GM12875 (cell line): ENCODE data around the gene PAQR5.
"Not testable (repeated sequence)": the region's sequence is repeated elsewhere in the genome, so short reads cannot be mapped to it uniquely, and the experiment has no call there.

Experiments used
- H3K4me3 ChIP-seq: one replicate; pipeline ENCODE4 v1.5.1; 2011; ENCODE audit warnings: low read depth, low read length, control low read depth
- TF ChIP-seq, protein P1 (sequence below): IDR thresholded peaks from 2 replicates; pipeline ENCODE4 v1.5.1; 2011; ENCODE audit warnings: low read depth, mild to moderate bottlenecking, control low read depth, inconsistent platforms, low read length, moderate library complexity, borderline replicate concordance; ENCODE audit not compliant: insufficient read depth

PAQR5 gene

DNA sequence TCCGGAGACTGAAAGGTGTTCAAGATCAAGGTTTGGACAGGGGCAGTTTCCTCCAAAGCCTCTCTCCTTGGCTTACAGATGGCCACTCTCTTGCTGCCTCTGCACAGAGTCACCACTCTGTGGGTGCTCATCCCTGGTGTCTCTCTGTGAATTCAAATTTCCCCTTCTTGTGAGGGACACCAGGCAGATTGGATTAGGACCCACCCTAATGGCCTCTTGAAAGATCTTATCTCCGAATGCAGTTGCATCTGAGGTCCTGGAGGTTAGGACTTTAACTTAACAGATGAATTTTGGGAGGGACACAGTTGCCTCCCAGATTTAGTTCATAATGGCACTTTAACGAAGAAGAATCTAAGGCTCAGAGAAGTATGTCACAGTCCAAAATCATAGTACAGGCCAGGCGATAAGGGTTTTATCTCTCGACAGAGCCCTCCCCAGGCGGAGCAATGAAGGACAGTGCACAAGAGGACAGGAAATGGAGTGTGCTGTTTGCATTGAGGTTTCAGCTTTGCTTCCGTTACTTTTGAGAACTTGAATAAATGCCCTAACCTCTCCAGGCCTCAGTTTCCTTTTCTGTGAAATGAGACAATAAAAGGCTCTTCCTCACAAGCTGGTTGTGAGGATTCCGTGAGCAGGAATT is 76.6 kb downstream of the PAQR5 start:
- TF ChIP-seq, protein P1, sequence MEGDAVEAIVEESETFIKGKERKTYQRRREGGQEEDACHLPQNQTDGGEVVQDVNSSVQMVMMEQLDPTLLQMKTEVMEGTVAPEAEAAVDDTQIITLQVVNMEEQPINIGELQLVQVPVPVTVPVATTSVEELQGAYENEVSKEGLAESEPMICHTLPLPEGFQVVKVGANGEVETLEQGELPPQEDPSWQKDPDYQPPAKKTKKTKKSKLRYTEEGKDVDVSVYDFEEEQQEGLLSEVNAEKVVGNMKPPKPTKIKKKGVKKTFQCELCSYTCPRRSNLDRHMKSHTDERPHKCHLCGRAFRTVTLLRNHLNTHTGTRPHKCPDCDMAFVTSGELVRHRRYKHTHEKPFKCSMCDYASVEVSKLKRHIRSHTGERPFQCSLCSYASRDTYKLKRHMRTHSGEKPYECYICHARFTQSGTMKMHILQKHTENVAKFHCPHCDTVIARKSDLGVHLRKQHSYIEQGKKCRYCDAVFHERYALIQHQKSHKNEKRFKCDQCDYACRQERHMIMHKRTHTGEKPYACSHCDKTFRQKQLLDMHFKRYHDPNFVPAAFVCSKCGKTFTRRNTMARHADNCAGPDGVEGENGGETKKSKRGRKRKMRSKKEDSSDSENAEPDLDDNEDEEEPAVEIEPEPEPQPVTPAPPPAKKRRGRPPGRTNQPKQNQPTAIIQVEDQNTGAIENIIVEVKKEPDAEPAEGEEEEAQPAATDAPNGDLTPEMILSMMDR = no peak
- H3K4me3 ChIP-seq = no peak overlapping the region

GRCh38 chr15:69377216-69377970 is 78.7 kb downstream of the PAQR5 start:
- H3K4me3 ChIP-seq = no peak overlapping the region
- TF ChIP-seq, protein P1 = no peak

- no peak overlapping the region for H3K4me3 ChIP-seq
- TF ChIP-seq, protein P1 = no peak
Measured at GRCh38 chr15:69380100-69380725, 81.5 kb downstream of the PAQR5 start.

GRCh38 chr15:69380726-69381105 is 82.0 kb downstream of the PAQR5 start:
- TF ChIP-seq, protein P1 = no peak
- H3K4me3 ChIP-seq = no peak overlapping the region

- not testable (repeated sequence) for H3K4me3 ChIP-seq
Measured at GRCh38 chr15:69382176-69382575, 83.5 kb downstream of the PAQR5 start.

DNA sequence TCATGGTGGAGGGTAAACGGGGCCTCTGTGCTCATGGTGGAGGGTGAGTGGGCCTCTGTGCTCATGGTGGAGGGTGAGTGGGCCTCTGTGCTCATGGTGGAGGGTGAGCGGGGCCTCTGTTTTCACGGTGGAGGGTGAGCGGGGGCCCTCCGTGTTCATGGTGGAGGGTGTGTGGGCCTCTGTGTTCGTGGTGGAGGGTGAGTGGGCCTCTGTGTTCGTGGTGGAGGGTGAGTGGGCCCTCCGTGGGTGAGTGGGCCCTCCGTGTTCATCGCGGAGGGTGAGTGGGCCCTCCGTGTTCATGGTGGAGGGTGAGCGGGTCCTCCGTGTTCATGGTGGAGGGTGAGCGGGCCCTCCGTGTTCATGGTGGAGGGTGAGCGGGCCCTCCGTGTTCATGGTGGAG is 85.4 kb downstream of the PAQR5 start:
- H3K4me3 ChIP-seq = not testable (repeated sequence)

DNA sequence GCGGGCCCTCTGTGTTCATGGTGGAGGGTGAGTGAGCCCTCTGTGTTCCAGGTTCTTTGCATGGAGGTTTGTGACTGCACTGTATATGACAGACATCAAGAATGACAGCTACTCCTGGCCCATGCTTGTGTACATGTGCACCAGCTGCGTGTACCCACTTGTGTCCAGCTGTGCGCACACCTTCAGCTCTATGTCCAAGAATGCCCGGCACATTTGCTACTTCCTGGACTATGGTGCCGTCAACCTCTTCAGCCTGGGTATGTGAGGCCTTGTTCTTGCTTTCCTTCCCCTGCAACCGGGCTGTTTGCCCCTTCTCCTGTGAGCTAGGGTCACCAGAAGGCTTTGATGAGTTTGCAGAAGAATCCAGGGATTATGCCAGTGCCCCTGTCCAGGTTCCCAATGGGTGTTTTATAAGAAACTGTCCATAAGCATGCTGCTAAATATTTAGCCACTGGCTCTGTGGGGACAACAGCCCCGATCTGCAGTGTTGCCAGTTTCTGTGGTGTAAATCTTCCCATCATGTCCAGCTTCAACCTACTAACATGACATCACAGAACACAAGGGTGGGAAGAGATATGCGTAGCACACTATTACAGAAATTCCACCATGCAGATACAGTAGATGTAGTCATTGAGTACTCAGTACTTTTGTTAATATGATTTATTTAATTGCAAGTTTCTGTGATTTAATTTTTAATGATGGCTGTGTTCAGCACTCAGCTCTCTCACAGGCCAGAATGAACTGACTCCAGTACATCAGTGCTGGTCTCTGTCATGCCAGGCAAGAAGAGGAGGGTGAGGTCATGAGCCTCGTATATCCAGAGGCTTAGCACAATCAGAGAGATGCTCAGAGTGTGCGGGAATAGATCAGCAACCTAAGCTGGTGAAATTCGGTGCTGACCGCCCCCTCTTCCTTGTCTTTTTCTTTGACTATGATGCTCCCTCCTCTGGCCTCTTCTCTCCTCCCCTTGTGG is 86.2 kb downstream of the PAQR5 start:
- TF ChIP-seq, protein P1 = no peak

More for the DNA sequence above, 86.2 kb downstream of the PAQR5 start:
- no peak overlapping the region for H3K4me3 ChIP-seq
